C4-2B (cell line): ENCODE data around the gene MITF.

ENCODE experiments used
- H3K27ac ChIP-seq: fragments of 450-650 bp; 2 replicates; pipeline ENCODE4 v1.5.1; 2017
- ZFX ChIP-seq: fragments of 450-650 bp; IDR thresholded peaks from 2 replicates; pipeline ENCODE4 v1.6.1; 2017
- TF ChIP-seq, protein P1 (sequence below): fragments of 450-650 bp; conservative IDR thresholded peaks from 2 replicates; pipeline ENCODE4 v1.5.1; 2017; ENCODE audit warnings: mild to moderate bottlenecking

MITF gene

DNA sequence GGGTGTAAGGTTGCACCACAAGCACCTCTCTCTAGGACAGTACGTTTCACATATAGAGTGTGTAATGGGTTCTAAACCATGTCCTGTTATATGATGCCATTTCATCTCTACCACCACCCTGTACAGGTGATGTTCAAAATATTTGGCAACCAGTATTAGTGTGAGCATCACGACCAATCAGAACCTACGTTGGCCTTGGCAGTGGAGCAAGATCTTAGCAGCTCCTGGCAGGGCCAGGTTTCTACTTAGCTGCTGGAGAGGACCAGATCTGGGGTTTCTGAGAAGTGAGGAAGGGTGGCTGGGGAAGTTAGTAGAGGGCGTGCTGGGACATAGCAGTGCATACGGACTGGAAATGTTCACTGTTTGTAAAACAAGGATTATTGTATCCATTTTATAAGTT, 23.1 kb upstream of the MITF start:
- no peak overlapping the region for H3K27ac ChIP-seq
- no peak for TF ChIP-seq ZFX
- TF ChIP-seq, protein P1, sequence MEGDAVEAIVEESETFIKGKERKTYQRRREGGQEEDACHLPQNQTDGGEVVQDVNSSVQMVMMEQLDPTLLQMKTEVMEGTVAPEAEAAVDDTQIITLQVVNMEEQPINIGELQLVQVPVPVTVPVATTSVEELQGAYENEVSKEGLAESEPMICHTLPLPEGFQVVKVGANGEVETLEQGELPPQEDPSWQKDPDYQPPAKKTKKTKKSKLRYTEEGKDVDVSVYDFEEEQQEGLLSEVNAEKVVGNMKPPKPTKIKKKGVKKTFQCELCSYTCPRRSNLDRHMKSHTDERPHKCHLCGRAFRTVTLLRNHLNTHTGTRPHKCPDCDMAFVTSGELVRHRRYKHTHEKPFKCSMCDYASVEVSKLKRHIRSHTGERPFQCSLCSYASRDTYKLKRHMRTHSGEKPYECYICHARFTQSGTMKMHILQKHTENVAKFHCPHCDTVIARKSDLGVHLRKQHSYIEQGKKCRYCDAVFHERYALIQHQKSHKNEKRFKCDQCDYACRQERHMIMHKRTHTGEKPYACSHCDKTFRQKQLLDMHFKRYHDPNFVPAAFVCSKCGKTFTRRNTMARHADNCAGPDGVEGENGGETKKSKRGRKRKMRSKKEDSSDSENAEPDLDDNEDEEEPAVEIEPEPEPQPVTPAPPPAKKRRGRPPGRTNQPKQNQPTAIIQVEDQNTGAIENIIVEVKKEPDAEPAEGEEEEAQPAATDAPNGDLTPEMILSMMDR: no peak

GRCh38 chr3:69718866-69719586, 20.2 kb upstream of the MITF start:
- no peak for TF ChIP-seq ZFX
- TF ChIP-seq, protein P1: no peak
- H3K27ac ChIP-seq: no peak overlapping the region

GRCh38 chr3:69719587-69720122, 19.6 kb upstream of the MITF start:
- no peak for TF ChIP-seq ZFX
- TF ChIP-seq, protein P1: no peak
- H3K27ac ChIP-seq: no peak overlapping the region

- H3K27ac ChIP-seq: no peak overlapping the region
- no peak for TF ChIP-seq ZFX
- TF ChIP-seq, protein P1: no peak
These were observed 18.4 kb upstream of the MITF start for GRCh38 chr3:69720824-69721223.

GRCh38 chr3:69723389-69723788, 15.9 kb upstream of the MITF start:
- H3K27ac ChIP-seq: no peak overlapping the region
- TF ChIP-seq, protein P1: no peak
- TF ChIP-seq ZFX: no peak

GRCh38 chr3:69724722-69725435, 14.4 kb upstream of the MITF start:
- no peak for TF ChIP-seq ZFX
- TF ChIP-seq, protein P1: no peak
- H3K27ac ChIP-seq: no peak overlapping the region

DNA sequence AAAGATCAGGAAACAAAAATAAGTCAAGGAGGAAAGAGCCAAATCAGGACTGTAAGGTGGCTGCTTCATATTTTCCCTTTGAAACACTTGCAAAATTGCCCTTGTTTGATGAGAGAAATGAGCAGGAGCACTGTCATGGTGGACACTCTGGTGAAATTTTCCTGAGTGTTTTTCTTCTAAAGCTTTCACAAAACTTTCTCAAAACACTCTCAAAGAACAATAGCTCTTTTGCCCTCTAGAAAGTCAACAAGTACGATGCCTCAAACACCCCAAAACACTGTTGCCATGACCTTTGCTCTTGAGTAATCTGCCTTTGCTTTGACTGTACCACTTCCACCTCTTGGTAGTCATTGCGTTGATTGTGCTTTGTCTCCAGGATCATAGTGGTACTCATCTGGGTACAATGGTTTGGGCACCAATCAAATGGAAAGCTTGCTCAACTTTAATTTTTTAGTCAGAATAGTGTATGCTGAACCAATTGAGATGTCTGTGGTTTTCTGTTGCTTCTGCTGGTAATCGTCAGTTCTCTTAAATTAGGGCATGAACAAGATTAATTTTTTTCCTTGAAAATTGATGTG, 13.2 kb upstream of the MITF start:
- no peak overlapping the region for H3K27ac ChIP-seq
- TF ChIP-seq, protein P1: no peak
- TF ChIP-seq ZFX: no peak
